Activated effector memory CD4-positive, alpha-beta T cell treated with Interleukin-2 at 50 U/mL for 16 hours (primary cell): ENCODE results near the gene ITGA3.

Experiments
- DNase-seq: peaks from one replicate; pipeline ENCODE4 v3.0.0-alpha.2; 2020

Gene ITGA3

GRCh38 chr17:50112694-50113093 lies 56.8 kb downstream of the ITGA3 start:
- no peak for DNase-seq

GRCh38 chr17:50113624-50114320 lies 57.9 kb downstream of the ITGA3 start:
- DNase-seq = no peak

- no peak for DNase-seq
These were observed 58.5 kb downstream of the ITGA3 start for GRCh38 chr17:50114401-50114800.

GRCh38 chr17:50114849-50115357 lies 59.0 kb downstream of the ITGA3 start:
- no peak for DNase-seq

GRCh38 chr17:50115756-50116155 lies 59.8 kb downstream of the ITGA3 start:
- no peak for DNase-seq

- DNase-seq = peak; percentile 54
These were observed 61.5 kb downstream of the ITGA3 start for GRCh38 chr17:50117202-50118051.

GRCh38 chr17:50118076-50118827 lies 62.3 kb downstream of the ITGA3 start:
- DNase-seq = no peak

GRCh38 chr17:50118828-50119218 lies 62.9 kb downstream of the ITGA3 start:
- DNase-seq = no peak

GRCh38 chr17:50120475-50121253 lies 64.8 kb downstream of the ITGA3 start:
- DNase-seq = no peak

GRCh38 chr17:50122945-50123344 lies 67.0 kb downstream of the ITGA3 start:
- DNase-seq = no peak

GRCh38 chr17:50123649-50124349 lies 67.9 kb downstream of the ITGA3 start:
- no peak for DNase-seq

- no peak for DNase-seq
These were observed 69.6 kb downstream of the ITGA3 start for GRCh38 chr17:50125420-50125997.

GRCh38 chr17:50127697-50128361 lies 71.9 kb downstream of the ITGA3 start:
- no peak for DNase-seq

- DNase-seq = no peak
These were observed 72.8 kb downstream of the ITGA3 start for GRCh38 chr17:50128441-50129352.

GRCh38 chr17:50129353-50129727 lies 73.4 kb downstream of the ITGA3 start:
- DNase-seq = no peak

- peak; percentile 50 for DNase-seq
These were observed 74.0 kb downstream of the ITGA3 start, which contains the start of gene SAMD14 for GRCh38 chr17:50129728-50130558. Gene SAMD14 (minus strand): TSS chr17:50130160. CDS start chr17:50124959, 5,201 bp downstream.

GRCh38 chr17:50130559-50131305 lies 74.8 kb downstream of the ITGA3 start:
- no peak for DNase-seq
